Left lung (tissue), 10 donors: ENCODE data around the gene MCM9. TPM values are rescaled to one million over a fixed set of nuclear protein-coding genes. Genes with fewer than 3 reads are reported as not detected.

Source experiments
- ATAC-seq: fragments of 200-7000 bp; cut with Tn5 transposase; one replicate; pipeline ENCODE4 v1.9.1; 2020; ENCODE audit warnings: moderate library complexity
- DNase-seq, 4 donors: peaks; one replicate each; pipeline ENCODE4 v3.0.0-alpha.2; 2013 to 2020
- H3K27ac ChIP-seq, 2 donors: fragments of 200-600 bp; sonication (generic) in 1 of 2; one replicate each; pipeline versions ENCODE4 v1.5.0 to v1.8.0; 2020 to 2021
- H3K27me3 ChIP-seq, 2 donors: fragments of 200-600 bp; sonication (generic) in 1 of 2; one replicate each; pipeline versions ENCODE4 v1.5.0 to v1.8.0; 2020 to 2021
- H3K36me3 ChIP-seq, 2 donors: fragments of 200-600 bp; sonication (generic) in 1 of 2; one replicate each; pipeline versions ENCODE4 v1.5.0 to v1.8.0; 2020 to 2021
- H3K4me1 ChIP-seq, 2 donors: fragments of 200-600 bp; one replicate each; pipeline ENCODE4 v1.8.0; 2021
- H3K4me3 ChIP-seq, 2 donors: fragments of 200-600 bp; sonication (generic) in 1 of 2; one replicate each; pipeline versions ENCODE4 v1.5.0 to v1.8.0; 2020 to 2021; ENCODE audit warnings: mild to moderate bottlenecking in 1 of 2
- H3K9me3 ChIP-seq, 2 donors: fragments of 200-600 bp; sonication (generic) in 1 of 2; one replicate each; pipeline versions ENCODE4 v1.5.0 to v1.8.0; 2020 to 2021
- CTCF ChIP-seq, 2 donors: fragments of 200-600 bp; sonication (generic) in 1 of 2; IDR thresholded peaks; one replicate each; pipeline versions ENCODE4 v1.5.0 to v1.8.0; 2021; ENCODE audit warnings: antibody characterized with exemption in 2 of 2
- intact Hi-C, 2 donors: fragments of 100-400 bp; cut with DNase I; formaldehyde crosslinking; loops; one replicate each; pipeline versions ENCODE4 v1.11.2 to v1.14.2; 2022
- polyA plus RNA-seq, 6 donors: library from polyadenylated mRNA; unstranded; fragments of 120-200 nt; gene quantifications; one replicate each; pipeline ENCODE4 v1.2.1, GENCODE V29; 2013; ENCODE audit not compliant: insufficient read length in 6 of 6
- total RNA-seq, 2 donors: library from RNA; stranded (reverse); fragmentation: NEBNext Ultra II Directional; extraction: Animal tissue kit (Norgen Biotek cat#: 25700); gene quantifications; one replicate each; pipeline ENCODE4 v1.2.1, GENCODE V29; 2021
- donor health status: DM: no; HTN: yes; CAD: no.
- donor health status: DM: no; HTN: no; CAD: no.

MCM9 gene
- total and polyA plus RNA-seq, 8 donors: 16.0 to 24.2 (median 20.7) TPM

DNA sequence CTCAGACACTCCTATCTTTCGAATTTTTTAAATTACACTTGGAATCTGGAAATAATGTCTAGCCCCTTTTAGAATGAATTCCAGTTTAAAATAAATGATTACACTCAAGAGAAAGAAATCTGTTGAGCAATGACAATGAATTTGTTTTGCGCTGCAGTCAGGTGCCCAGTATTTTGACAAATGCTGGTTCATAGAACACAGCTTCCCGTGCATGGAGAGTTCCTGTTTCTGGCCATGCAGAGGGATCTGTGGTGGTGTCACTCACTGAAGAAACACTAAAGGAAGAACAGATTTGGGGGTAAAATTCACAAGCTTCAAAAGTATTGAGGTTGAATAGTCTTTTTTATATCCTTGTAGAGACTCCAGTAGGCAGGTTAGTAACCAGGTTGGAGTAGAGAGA is 170.2 kb downstream of the MCM9 start:
- intact Hi-C loops: no loop called here
- no peak for TF ChIP-seq CTCF (IDR thresholded peaks at IDR 0.05)

More for the DNA sequence above, 170.2 kb downstream of the MCM9 start:
- Histone ChIP-seq H3K4me1 (peaks cover 0 to 26% of the 10 kb centered on the region in 2 donors), H3K36me3 (no peaks in the 10 kb centered on the region), H3K27ac (peak overlapping the region in 1 of 2 donors; percentile 31), H3K4me3 (no peak overlapping the region), H3K9me3 (no peaks in the 10 kb centered on the region), H3K27me3 (no peaks in the 10 kb centered on the region)
- ATAC-seq: peak; percentile 65
- DNase-seq: peak in 1 of 4 donors; percentile 39

Other genes with a start within 250 kb of the MCM9 start
- gene ASF1A, start 41.0 kb downstream of the MCM9 start, total RNA-seq: 10 to 100 TPM; 22.9 to 27.1 TPM
- 10 to 100 TPM; 43.2 to 48.7 (median 45.9) TPM for gene ASF1A, start 41.0 kb downstream of the MCM9 start, polyA plus RNA-seq
- 10 to 100 TPM; 13.3 to 21.7 TPM for gene FAM184A, start 143.5 kb upstream of the MCM9 start, total RNA-seq
- gene FAM184A, start 143.5 kb upstream of the MCM9 start, polyA plus RNA-seq: 100 to 1,000 TPM in 2 of 6 donors, 10 to 100 TPM in 4; 48.8 to 120 (median 91.1) TPM